Liver (tissue), 9 donors: ENCODE measurements around the gene C2CD5. TPM values are rescaled to one million over a fixed set of nuclear protein-coding genes. Genes with fewer than 3 reads are reported as not detected.

ENCODE experiments used
- DNase-seq: peaks from one replicate; pipeline ENCODE4 v3.0.0-alpha.2; 2017; ENCODE audit warnings: low spot score
- H3K27ac ChIP-seq, 2 donors: one replicate each; pipeline ENCODE4 v1.7.0; 2013; ENCODE audit warnings: inconsistent platforms in 2 of 2, low read length in 2 of 2, control low read depth in 1 of 2, low read depth in 1 of 2, mild to moderate bottlenecking in 1 of 2
- H3K27me3 ChIP-seq, 4 donors: one replicate each; pipeline versions ENCODE4 v1.6.1 to v1.7.0; 2013; ENCODE audit warnings: low read length in 3 of 4, inconsistent platforms in 1 of 4, mild to moderate bottlenecking in 1 of 4, moderate library complexity in 1 of 4; ENCODE audit not compliant: control insufficient read depth in 4 of 4, insufficient read depth in 4 of 4
- H3K36me3 ChIP-seq, 4 donors: one replicate each; pipeline versions ENCODE4 v1.6.1 to v1.7.0; 2013; ENCODE audit warnings: low read length in 3 of 4, mild to moderate bottlenecking in 3 of 4, low read depth in 1 of 4, moderate library complexity in 1 of 4; ENCODE audit not compliant: control insufficient read depth in 4 of 4, insufficient read depth in 3 of 4
- H3K4me1 ChIP-seq, 4 donors: one replicate each; pipeline versions ENCODE4 v1.6.1 to v1.7.0; 2013; ENCODE audit warnings: low read length in 3 of 4, mild to moderate bottlenecking in 3 of 4, moderate library complexity in 1 of 4; ENCODE audit not compliant: control insufficient read depth in 4 of 4, insufficient read depth in 4 of 4
- H3K4me3 ChIP-seq, 3 donors: one replicate each; pipeline versions ENCODE4 v1.6.1 to v1.7.0; 2013; ENCODE audit warnings: low read length in 3 of 3, control low read depth in 1 of 3, low read depth in 1 of 3, mild to moderate bottlenecking in 1 of 3
- H3K9ac ChIP-seq, 2 donors: one replicate each; pipeline ENCODE4 v1.7.0; 2013; ENCODE audit warnings: low read length in 2 of 2, mild to moderate bottlenecking in 2 of 2, moderate library complexity in 2 of 2, control low read depth in 1 of 2, low read depth in 1 of 2
- H3K9me3 ChIP-seq, 4 donors: one replicate each; pipeline versions ENCODE4 v1.6.1 to v1.7.0; 2013; ENCODE audit warnings: low read length in 3 of 4; ENCODE audit not compliant: control insufficient read depth in 4 of 4
- ATF3 ChIP-seq: IDR thresholded peaks from 2 replicates; pipeline ENCODE4 v1.6.1; 2016; ENCODE audit warnings: antibody characterized with exemption
- CTCF ChIP-seq: fragments of 150-350 bp; IDR thresholded peaks from 2 replicates; pipeline ENCODE4 v1.5.1; 2017; ENCODE audit warnings: improper control_type of control experiment, low read depth, low read length; ENCODE audit not compliant: missing input control
- EGR1 ChIP-seq, 2 donors: IDR thresholded peaks; 2 replicates each; pipeline ENCODE4 v1.6.1; 2016 to 2018; ENCODE audit warnings: antibody characterized with exemption in 2 of 2, low read depth in 2 of 2
- FOXA1 ChIP-seq: IDR thresholded peaks from 2 replicates; pipeline ENCODE4 v1.6.1; 2016; ENCODE audit warnings: antibody characterized with exemption
- FOXA2 ChIP-seq: IDR thresholded peaks from 2 replicates; pipeline ENCODE4 v1.6.1; 2016; ENCODE audit warnings: antibody characterized with exemption
- GABPA ChIP-seq, 2 donors: IDR thresholded peaks in 1 of 2; conservative IDR thresholded peaks in 1 of 2; 2 replicates each; pipeline ENCODE4 v1.6.1; 2016; ENCODE audit warnings: antibody characterized with exemption in 2 of 2, mild to moderate bottlenecking in 1 of 2, moderate library complexity in 1 of 2
- HNF4A ChIP-seq, 2 donors: conservative IDR thresholded peaks; 2 replicates each; pipeline ENCODE4 v1.6.1; 2016; ENCODE audit warnings: antibody characterized with exemption in 2 of 2, mild to moderate bottlenecking in 2 of 2
- HNF4G ChIP-seq: IDR thresholded peaks from 2 replicates; pipeline ENCODE4 v1.6.1; 2016; ENCODE audit warnings: antibody characterized with exemption
- JUND ChIP-seq, 2 donors: IDR thresholded peaks; 2 replicates each; pipeline ENCODE4 v1.6.1; 2016; ENCODE audit warnings: antibody characterized with exemption in 2 of 2
- MAX ChIP-seq: IDR thresholded peaks from 2 replicates; pipeline ENCODE4 v1.6.1; 2016; ENCODE audit warnings: antibody characterized with exemption
- NR2F2 ChIP-seq: IDR thresholded peaks from 2 replicates; pipeline ENCODE4 v1.6.1; 2016; ENCODE audit warnings: antibody characterized with exemption
- RAD21 ChIP-seq, 2 donors: IDR thresholded peaks; 2 replicates each; pipeline ENCODE4 v1.6.1; 2016; ENCODE audit warnings: antibody characterized with exemption in 2 of 2, mild to moderate bottlenecking in 2 of 2
- REST ChIP-seq: IDR thresholded peaks from 2 replicates; pipeline ENCODE4 v1.6.1; 2016; ENCODE audit warnings: antibody characterized with exemption, mild to moderate bottlenecking
- RXRA ChIP-seq, 2 donors: IDR thresholded peaks; 2 replicates each; pipeline ENCODE4 v1.6.1; 2017 to 2018; ENCODE audit warnings: antibody characterized with exemption in 2 of 2, mild to moderate bottlenecking in 1 of 2
- SP1 ChIP-seq: IDR thresholded peaks from 2 replicates; pipeline ENCODE4 v1.6.1; 2018; ENCODE audit warnings: antibody characterized with exemption, mild to moderate bottlenecking
- TAF1 ChIP-seq: conservative IDR thresholded peaks from 2 replicates; pipeline ENCODE4 v1.6.1; 2016; ENCODE audit warnings: antibody characterized with exemption, mild to moderate bottlenecking
- YY1 ChIP-seq: IDR thresholded peaks from 2 replicates; pipeline ENCODE4 v1.6.1; 2016; ENCODE audit warnings: antibody characterized with exemption, mild to moderate bottlenecking
- ZBTB33 ChIP-seq: IDR thresholded peaks from 2 replicates; pipeline ENCODE4 v1.6.1; 2016; ENCODE audit warnings: antibody characterized with exemption
- polyA plus RNA-seq, 2 donors: library from polyadenylated mRNA; stranded (reverse) in 1 of 2; unstranded in 1 of 2; fragments of 200-250 nt in 1 of 2; fragments of >200 nt in 1 of 2; fragmentation: Nextera tagmentation in 1 of 2; extraction: Ambion mirVana in 1 of 2; gene quantifications; one replicate each; pipeline versions ENCODE4 v1.2.1 to v1.2.3, GENCODE V29; 2013 to 2015
- total RNA-seq, 2 donors: library from RNA; depleted of rRNA; stranded (reverse); fragments of >200 nt; gene quantifications; one replicate each; pipeline ENCODE4 v1.2.3, GENCODE V29; 2014
- donor health status: healthy.
- donor health status: healthy.
- donor health status: healthy.
- donor health status: healthy.
- donor health status: healthy.

C2CD5 gene
- total and polyA plus RNA-seq, 4 donors: 5.8 to 25.0 (median 13.2) TPM

GRCh38 chr12:22593864-22594263 lies 49.5 kb upstream of the C2CD5 start:
- no peak for TF ChIP-seq EGR1 (IDR thresholded peaks at IDR 0.05; ENCODE audit: low read depth in 2 of 2)
- TF ChIP-seq YY1: no peak
- TF ChIP-seq RAD21 (IDR thresholded peaks at IDR 0.05): no peak
- TF ChIP-seq GABPA (IDR thresholded peaks at IDR 0.05 in 1 of 2, conservative IDR thresholded peaks at IDR 0.05 in 1 of 2): no peak
- TF ChIP-seq JUND (IDR thresholded peaks at IDR 0.05): no peak
- TF ChIP-seq RXRA (IDR thresholded peaks at IDR 0.05): no peak
- TF ChIP-seq FOXA2: no peak
- no peak for TF ChIP-seq SP1
- no peak for TF ChIP-seq HNF4G
- no peak for TF ChIP-seq ZBTB33
- TF ChIP-seq FOXA1: no peak
- TF ChIP-seq HNF4A (conservative IDR thresholded peaks at IDR 0.05): no peak
- TF ChIP-seq REST: no peak
- TF ChIP-seq TAF1: no peak
- no peak for TF ChIP-seq MAX
- TF ChIP-seq ATF3: no peak
- TF ChIP-seq NR2F2: no peak
- no peak for TF ChIP-seq CTCF
- H3K4me3 ChIP-seq: no peak overlapping the region

More at GRCh38 chr12:22593864-22594263, 49.5 kb upstream of the C2CD5 start:
- Histone ChIP-seq H3K4me1 (peaks cover 0 to 3% (median 0%) of the 10 kb centered on the region in 4 donors), H3K9ac (no peak overlapping the region), H3K27me3 (no peaks in the 10 kb centered on the region), H3K36me3 (no peaks in the 10 kb centered on the region), H3K9me3 (no peaks in the 10 kb centered on the region), H3K27ac (no peak overlapping the region)
- no peak for DNase-seq
